Activated CD4-positive, alpha-beta T cell treated with anti-CD3 and anti-CD28 coated beads, Interleukin-10, Interleukin-2, amounts not matched to agents 100 ng/mL and 50 ng/mL, durations not matched to agents 16 hours and 8 hours (primary cell): ENCODE results near the gene NANOS3.
"Not testable (repeated sequence)": the region's sequence is repeated elsewhere in the genome, so short reads cannot be mapped to it uniquely, and the experiment has no call there.

Experiments used
- DNase-seq: peaks from one replicate; pipeline ENCODE4 v3.0.0-alpha.2; 2020

NANOS3 gene

GRCh38 chr19:13843104-13843921 is 33.6 kb upstream of the NANOS3 start:
- DNase-seq, result no peak

- no peak for DNase-seq
These were observed 32.8 kb upstream of the NANOS3 start for GRCh38 chr19:13844130-13844631.

- DNase-seq, result peak; percentile 97
These were observed 30.2 kb upstream of the NANOS3 start for GRCh38 chr19:13846557-13847406.

- peak; percentile 88 for DNase-seq
These were observed 29.3 kb upstream of the NANOS3 start for GRCh38 chr19:13847407-13848339.

GRCh38 chr19:13848340-13848677 is 28.6 kb upstream of the NANOS3 start:
- no peak for DNase-seq

GRCh38 chr19:13848798-13849676 is 27.9 kb upstream of the NANOS3 start:
- DNase-seq, result no peak

- DNase-seq, result peak; percentile 81
These were observed 26.7 kb upstream of the NANOS3 start for GRCh38 chr19:13849991-13850909.

- no peak for DNase-seq
These were observed 25.8 kb upstream of the NANOS3 start for GRCh38 chr19:13850910-13851733.

GRCh38 chr19:13851734-13852114 is 25.2 kb upstream of the NANOS3 start:
- not testable (repeated sequence) for DNase-seq

- not testable (repeated sequence) for DNase-seq
These were observed 24.7 kb upstream of the NANOS3 start for GRCh38 chr19:13852171-13852707.

GRCh38 chr19:13856497-13856896 is 20.4 kb upstream of the NANOS3 start:
- no peak for DNase-seq

- no peak for DNase-seq
These were observed 17.5 kb upstream of the NANOS3 start for GRCh38 chr19:13859361-13859880.

GRCh38 chr19:13860679-13861391 is 16.1 kb upstream of the NANOS3 start:
- DNase-seq, result no peak

GRCh38 chr19:13861392-13861713 is 15.6 kb upstream of the NANOS3 start:
- DNase-seq, result no peak

GRCh38 chr19:13861714-13862531 is 15.0 kb upstream of the NANOS3 start:
- DNase-seq, result peak; percentile 92

- DNase-seq, result no peak
These were observed 12.8 kb upstream of the NANOS3 start for GRCh38 chr19:13864046-13864666.
